Activated T-cell treated with anti-CD3 and anti-CD28 coated beads for 48 hours (primary cell): Measurements from ENCODE around the gene RNPEP.
"Not testable (repeated sequence)": the region's sequence is repeated elsewhere in the genome, so short reads cannot be mapped to it uniquely, and the experiment has no call there.

Experiments used
- DNase-seq: peaks from one replicate; pipeline ENCODE4 v3.0.0-alpha.2; 2020; ENCODE audit warnings: low read depth

The RNPEP gene

GRCh38 chr1:202010180-202011015 lies 27.9 kb downstream of the RNPEP start, which contains the start of gene ELF3:
TSS of gene ELF3 (plus strand) at chr1:202010587. CDS start at chr1:202011137, 550 bp downstream.
- DNase-seq, result no peak

GRCh38 chr1:202011994-202012393 lies 29.5 kb downstream of the RNPEP start:
- DNase-seq, result no peak

GRCh38 chr1:202012544-202013478 lies 30.4 kb downstream of the RNPEP start:
- DNase-seq, result no peak

GRCh38 chr1:202013603-202014002 lies 31.2 kb downstream of the RNPEP start:
- DNase-seq, result no peak

GRCh38 chr1:202014060-202014459 lies 31.6 kb downstream of the RNPEP start:
- no peak for DNase-seq

- no peak for DNase-seq
Measured at GRCh38 chr1:202014915-202015661, 32.6 kb downstream of the RNPEP start.

GRCh38 chr1:202015662-202015937 lies 33.2 kb downstream of the RNPEP start:
- no peak for DNase-seq

GRCh38 chr1:202016022-202016810 lies 33.8 kb downstream of the RNPEP start:
- no peak for DNase-seq

- no peak for DNase-seq
Measured at GRCh38 chr1:202016811-202017748, 34.6 kb downstream of the RNPEP start.

GRCh38 chr1:202017749-202018467 lies 35.5 kb downstream of the RNPEP start:
- DNase-seq, result no peak

- DNase-seq, result no peak
Measured at GRCh38 chr1:202018468-202019234, 36.2 kb downstream of the RNPEP start.

- DNase-seq, result not testable (repeated sequence)
Measured at GRCh38 chr1:202019235-202019558, 36.7 kb downstream of the RNPEP start.

- DNase-seq, result no peak
Measured at GRCh38 chr1:202023001-202023433, 40.6 kb downstream of the RNPEP start.

GRCh38 chr1:202029171-202029665 lies 46.8 kb downstream of the RNPEP start:
- DNase-seq, result no peak

- DNase-seq, result no peak
Measured at GRCh38 chr1:202029727-202030126, 47.3 kb downstream of the RNPEP start.

GRCh38 chr1:202031796-202032195 lies 49.3 kb downstream of the RNPEP start:
- no peak for DNase-seq

GRCh38 chr1:202034149-202034682 lies 51.8 kb downstream of the RNPEP start:
- no peak for DNase-seq

GRCh38 chr1:202034683-202035462 lies 52.4 kb downstream of the RNPEP start:
- DNase-seq, result no peak
